ENCODE measurements around the gene PAOX. TPM values are rescaled to one million over a fixed set of nuclear protein-coding genes. Genes with fewer than 3 reads are reported as not detected.
"Not testable (repeated sequence)": the region's sequence is repeated elsewhere in the genome, so short reads cannot be mapped to it uniquely, and the experiment has no call there.

PAOX gene
- total RNA-seq, 2 experiments from 2014 or later, result 5.8 to 6.5 TPM

- Mint-ChIP-seq H3K4me3 (no peak overlapping the region), H3K9me3 (ENCODE audit: insufficient read depth) (no peaks in the 10 kb centered on the region), H3K27ac (no peak overlapping the region), H3K27me3 (ENCODE audit: low read depth) (no peaks in the 10 kb centered on the region), H3K36me3 (ENCODE audit: low read depth) (peaks cover 18% of the 10 kb centered on the region), H3K4me1 (ENCODE audit: low read depth) (peaks cover 6% of the 10 kb centered on the region)
- CTCF ChIA-PET, result no interaction called here
- ATAC-seq, result no peak
- POLR2A ChIA-PET, result no interaction called here
- no peak for DNase-seq
Measured at GRCh38 chr10:133368153-133368552, 10.9 kb upstream of the PAOX start.

DNA sequence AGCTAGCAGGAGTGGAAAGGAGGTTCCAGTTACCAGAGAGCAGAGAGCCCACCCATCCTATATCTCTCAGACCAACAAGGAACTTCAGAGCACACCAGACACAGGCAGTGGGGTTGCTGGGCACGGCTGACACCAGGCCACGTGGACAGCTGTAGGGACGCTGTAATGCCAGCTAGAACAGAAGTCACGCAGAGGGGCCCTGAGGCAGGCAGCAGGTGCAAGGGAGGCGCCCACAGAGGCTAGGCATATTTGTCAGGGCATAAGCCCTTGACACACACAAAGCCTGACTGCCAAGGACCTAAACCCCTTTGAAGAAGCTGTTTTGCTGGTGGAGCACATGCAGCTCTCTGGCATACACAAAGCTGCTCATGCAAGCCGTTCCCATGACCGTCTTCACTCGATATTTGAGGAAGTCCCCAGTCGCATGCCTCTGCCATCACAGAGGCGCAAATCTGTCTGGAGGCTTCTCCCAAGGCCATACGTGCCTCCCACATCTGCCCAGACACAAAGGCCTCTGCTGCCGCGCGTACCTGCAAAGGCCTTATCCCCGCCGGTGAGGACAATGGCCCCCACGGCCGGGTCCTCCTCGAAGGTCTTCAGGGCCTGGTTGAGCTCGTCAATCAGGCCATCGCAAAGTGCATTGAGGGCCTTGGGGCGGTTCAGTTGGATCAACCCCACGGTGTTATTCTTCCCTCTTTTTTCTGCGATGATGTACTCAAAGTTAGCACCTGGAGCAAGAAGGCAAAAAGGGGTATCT, 8.9 kb upstream of the PAOX start:
- POLR2A ChIA-PET, result no interaction called here
- no peak overlapping the region for H3K27ac Mint-ChIP-seq
- CTCF ChIA-PET, result interaction anchor here (1.0 to 1.2 kb wide), 2 partner anchors 9 to 41 kb away, joined by 3 to 4 read pairs; no protein-coding TSS in a partner anchor
- H3K4me3 Mint-ChIP-seq, result no peak overlapping the region
- H3K36me3 Mint-ChIP-seq (ENCODE audit: low read depth), result peaks cover 14% of the 10 kb centered on the region
- DNase-seq (no peak), ATAC-seq (no peak)
- peaks cover 5% of the 10 kb centered on the region for H3K27me3 Mint-ChIP-seq (ENCODE audit: low read depth)
- no peaks in the 10 kb centered on the region for H3K9me3 Mint-ChIP-seq (ENCODE audit: insufficient read depth)
- peaks cover 13% of the 10 kb centered on the region for H3K4me1 Mint-ChIP-seq (ENCODE audit: low read depth)

- ChIA-PET CTCF (no interaction called here), POLR2A (interaction anchor here (0.9 kb wide), 1 partner anchor 12 kb away, joined by 3 read pairs; no protein-coding TSS in a partner anchor)
- Mint-ChIP-seq H3K27me3 (ENCODE audit: low read depth) (peaks cover 22% of the 10 kb centered on the region), H3K27ac (no peak overlapping the region), H3K4me1 (ENCODE audit: low read depth) (peaks cover 15% of the 10 kb centered on the region), H3K9me3 (ENCODE audit: insufficient read depth) (no peaks in the 10 kb centered on the region), H3K4me3 (peak overlapping the region; percentile 73), H3K36me3 (ENCODE audit: low read depth) (peaks cover 12% of the 10 kb centered on the region)
- ATAC-seq (no peak), DNase-seq (no peak)
Measured at GRCh38 chr10:133372507-133372906, 6.6 kb upstream of the PAOX start.

DNA sequence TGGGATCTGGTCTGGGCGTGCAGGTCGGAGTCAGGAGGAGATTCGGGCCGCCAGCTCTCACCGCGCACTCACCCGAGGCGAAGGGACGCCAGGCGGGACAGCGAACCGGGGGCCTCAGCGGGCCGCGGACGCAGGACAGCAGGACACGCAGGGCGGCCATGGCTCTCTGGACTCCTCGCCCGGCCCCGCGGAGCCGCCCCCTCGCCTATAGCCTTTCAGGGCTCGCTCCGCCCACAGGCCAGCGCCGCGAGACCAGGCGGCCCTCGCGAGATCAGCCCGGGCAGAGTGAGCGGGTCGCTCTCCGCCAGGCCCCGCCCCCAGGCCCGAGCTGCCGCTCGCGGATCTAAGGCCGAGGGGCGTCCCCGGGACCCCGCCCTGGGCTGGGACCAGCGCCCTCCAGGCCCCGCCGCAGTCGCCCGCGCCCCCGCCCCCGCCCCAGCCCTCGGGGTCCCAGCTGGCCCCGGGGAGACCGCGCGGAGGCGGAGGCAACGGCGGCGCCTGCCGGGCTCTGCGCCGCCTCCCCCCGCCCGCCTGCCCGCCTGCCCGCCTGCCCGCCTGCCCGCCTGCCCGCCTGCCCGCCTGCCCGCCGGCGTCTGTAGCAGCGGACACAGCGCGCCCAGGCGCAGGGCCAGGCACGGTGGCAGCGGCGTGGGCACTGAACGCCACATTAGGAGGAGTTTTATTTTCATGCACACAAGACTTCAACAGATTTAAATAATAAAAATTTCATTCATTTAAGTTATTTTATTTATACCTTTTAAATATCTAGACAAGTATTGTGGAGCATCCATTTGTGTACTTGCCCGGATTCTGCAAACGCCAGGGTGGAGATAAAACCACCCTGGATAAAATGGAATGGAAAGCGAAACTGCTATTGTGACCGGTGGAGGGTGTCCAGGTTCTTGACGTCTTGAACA, 5.6 kb upstream of the PAOX start, which contains the start of gene ECHS1:
Gene ECHS1 (minus strand): TSS at position 181 of the 917 bp plus-strand sequence. CDS start 21 bp downstream, at position 160.
- Mint-ChIP-seq H3K27ac (peak within 1 kb of the TSS; percentile 73), H3K27me3 (ENCODE audit: low read depth) (peaks cover 22% of the 10 kb centered on the region), H3K4me1 (ENCODE audit: low read depth) (peaks cover 15% of the 10 kb centered on the region), H3K9me3 (ENCODE audit: insufficient read depth) (no peaks in the 10 kb centered on the region), H3K36me3 (ENCODE audit: low read depth) (peaks cover 12% of the 10 kb centered on the region), H3K4me3 (peak within 1 kb of the TSS; percentile 78)
- POLR2A ChIA-PET, result interaction anchor here (0.9 kb wide), 1 partner anchor 13 kb away, joined by 3 read pairs; no protein-coding TSS in a partner anchor
- ATAC-seq, result peak; percentile 99
- CTCF ChIA-PET, result interaction anchor here (1.0 kb wide), 1 partner anchor 44 kb away, joined by 4 read pairs; no protein-coding TSS in a partner anchor
- DNase-seq, result peak; percentile 95

GRCh38 chr10:133375357-133376115, 3.5 kb upstream of the PAOX start:
- ChIA-PET CTCF (no interaction called here), POLR2A (no interaction called here)
- H3K4me3 Mint-ChIP-seq, result no peak overlapping the region
- H3K4me1 Mint-ChIP-seq (ENCODE audit: low read depth), result peaks cover 17% of the 10 kb centered on the region
- peaks cover 22% of the 10 kb centered on the region for H3K27me3 Mint-ChIP-seq (ENCODE audit: low read depth)
- peaks cover 4% of the 10 kb centered on the region for H3K36me3 Mint-ChIP-seq (ENCODE audit: low read depth)
- no peak for DNase-seq
- H3K27ac Mint-ChIP-seq, result no peak overlapping the region
- ATAC-seq, result no peak
- no peaks in the 10 kb centered on the region for H3K9me3 Mint-ChIP-seq (ENCODE audit: insufficient read depth)

GRCh38 chr10:133376183-133376582, 2.9 kb upstream of the PAOX start:
- DNase-seq; H3K9me3 Mint-ChIP-seq (ENCODE audit: insufficient read depth); CTCF ChIA-PET; H3K4me3 Mint-ChIP-seq; H3K27ac Mint-ChIP-seq; ATAC-seq; H3K36me3 Mint-ChIP-seq (ENCODE audit: low read depth): not testable (repeated sequence)
- peaks cover 17% of the 10 kb centered on the region for H3K4me1 Mint-ChIP-seq (ENCODE audit: low read depth)
- peaks cover 22% of the 10 kb centered on the region for H3K27me3 Mint-ChIP-seq (ENCODE audit: low read depth)
- POLR2A ChIA-PET, result interaction anchor here (2.7 kb wide), 1 partner anchor 14 kb away, joined by 18 read pairs; no protein-coding TSS in a partner anchor

GRCh38 chr10:133377025-133377817, 1.8 kb upstream of the PAOX start:
- no peaks in the 10 kb centered on the region for H3K36me3 Mint-ChIP-seq (ENCODE audit: low read depth)
- ATAC-seq (no peak), DNase-seq (no peak)
- ChIA-PET POLR2A (interaction anchor here (1.3 to 2.7 kb wide), 2 partner anchors 13 to 16 kb away, joined by 3 to 18 read pairs; no protein-coding TSS in a partner anchor), CTCF (no interaction called here)
- no peaks in the 10 kb centered on the region for H3K9me3 Mint-ChIP-seq (ENCODE audit: insufficient read depth)
- peak overlapping the region; percentile 49 for H3K4me3 Mint-ChIP-seq
- H3K4me1 Mint-ChIP-seq (ENCODE audit: low read depth), result peaks cover 13% of the 10 kb centered on the region
- H3K27ac Mint-ChIP-seq, result no peak overlapping the region
- peaks cover 22% of the 10 kb centered on the region for H3K27me3 Mint-ChIP-seq (ENCODE audit: low read depth)

- Mint-ChIP-seq H3K36me3 (ENCODE audit: low read depth) (no peaks in the 10 kb centered on the region), H3K27me3 (ENCODE audit: low read depth) (peaks cover 22% of the 10 kb centered on the region), H3K9me3 (ENCODE audit: insufficient read depth) (no peaks in the 10 kb centered on the region), H3K4me1 (ENCODE audit: low read depth) (peaks cover 13% of the 10 kb centered on the region), H3K27ac (no peak overlapping the region), H3K4me3 (peak overlapping the region; percentile 79)
- ChIA-PET CTCF (no interaction called here), POLR2A (interaction anchor here (0.6 to 2.7 kb wide), 4 partner anchors 12 to 103 kb away, joined by 3 to 18 read pairs (median 3); partner anchors contain the start of gene CALY)
- ATAC-seq (no peak), DNase-seq (no peak)
Measured at GRCh38 chr10:133377818-133378250, 1.2 kb upstream of the PAOX start.

- CTCF ChIA-PET, result no interaction called here
- DNase-seq, result peak; percentile 70
- Mint-ChIP-seq H3K27me3 (ENCODE audit: low read depth) (peaks cover 22% of the 10 kb centered on the region), H3K27ac (peak overlapping the region; percentile 57), H3K36me3 (ENCODE audit: low read depth) (no peaks in the 10 kb centered on the region), H3K4me1 (ENCODE audit: low read depth) (peaks cover 13% of the 10 kb centered on the region), H3K9me3 (ENCODE audit: insufficient read depth) (no peaks in the 10 kb centered on the region), H3K4me3 (peak overlapping the region; percentile 79)
- peak; percentile 76 for ATAC-seq
- POLR2A ChIA-PET, result interaction anchor here (0.6 to 2.7 kb wide), 4 partner anchors 12 to 103 kb away, joined by 3 to 18 read pairs (median 3); partner anchors contain the start of gene CALY
Measured at GRCh38 chr10:133378251-133379096, 588 bp upstream of the PAOX start.

All from activated CD8-positive, alpha-beta T cell treated with anti-CD3 and anti-CD28 coated beads, Interleukin-2, amount 10 ng/mL, durations not matched to agents 7 days and 5 days (primary cell).